Pancreas (tissue), 10 donors: ENCODE data around the gene SGMS1. TPM values are rescaled to one million over a fixed set of nuclear protein-coding genes. Genes with fewer than 3 reads are reported as not detected.

Experiments used
- ATAC-seq, 4 donors: fragments of 200-7000 bp; cut with Tn5 transposase; one replicate each; pipeline versions ENCODE4 v1.8.0 to v1.9.1; 2020; ENCODE audit warnings: mild to moderate bottlenecking in 4 of 4, moderate library complexity in 4 of 4
- DNase-seq, 6 donors: peaks; one replicate each; pipeline ENCODE4 v3.0.0-alpha.2; 2020
- FAIRE-seq: peaks from 2 replicates; lab custom pipeline; 2012; peaks lifted over from hg19 to GRCh38; lab: Jason Lieb, UNC
- H3K27ac ChIP-seq, 4 donors: fragments of 200-600 bp; sonication (generic); 1 replicate in 3 of 4; 2 replicates in 1 of 4; pipeline versions ENCODE4 v1.5.0 to v1.8.0; 2020
- H3K27me3 ChIP-seq, 4 donors: fragments of 200-600 bp; one replicate each; pipeline ENCODE4 v1.8.0; 2021
- H3K36me3 ChIP-seq, 3 donors: fragments of 200-600 bp; sonication (generic) in 1 of 3; one replicate each; pipeline versions ENCODE4 v1.5.0 to v1.8.0; 2020 to 2021
- H3K4me1 ChIP-seq, 3 donors: fragments of 200-600 bp; one replicate each; pipeline ENCODE4 v1.8.0; 2021
- H3K4me3 ChIP-seq, 4 donors: fragments of 200-600 bp; sonication (generic) in 2 of 4; one replicate each; pipeline versions ENCODE4 v1.5.0 to v1.8.0; 2020 to 2021
- H3K9me3 ChIP-seq, 4 donors: fragments of 200-600 bp; one replicate each; pipeline ENCODE4 v1.8.0; 2021
- CTCF ChIP-seq, 4 donors: fragments of 200-600 bp; sonication (generic) in 3 of 4; IDR thresholded peaks; one replicate each; pipeline versions ENCODE4 v1.5.0 to v1.8.0; 2021; ENCODE audit warnings: antibody characterized with exemption in 4 of 4
- WGBS, 2 donors: extraction: QIAGEN DNeasy Blood & Tissue Kit; methylation state at CpG; one replicate each; pipeline ENCODE4 v1.1.7; 2013; 5-methylcytosine and 5-hydroxymethylcytosine counted together
- intact Hi-C, 3 donors: fragments of 100-400 bp; cut with DNase I; formaldehyde crosslinking; loops; one replicate each; pipeline versions ENCODE4 v1.11.1 to v1.14.2; 2022
- polyA plus RNA-seq, 2 donors: library from polyadenylated mRNA; stranded (reverse); fragments of 200-250 nt; gene quantifications; one replicate each; pipeline ENCODE4 v1.2.3, GENCODE V29; 2013
- total RNA-seq, 6 donors: library from RNA; stranded (reverse); fragmentation: NEBNext Ultra II Directional in 4 of 6; extraction: Animal tissue kit (Norgen Biotek cat#: 25700) in 4 of 6; gene quantifications; one replicate each; pipeline versions ENCODE4 v1.2.1 to v1.2.4, GENCODE V29; 2021 to 2023
- donor health status: healthy with polysubstance abuse.
- donor health status: DM: no; HTN: no; CAD: no; lungs with moderate emphysema.
- donor health status: DM: no; HTN: no; CAD: no.
- donor health status: control.
- donor health status: control.
- donor health status: Bipolar disorder and iron deficiency.
- donor health status: DM: yes; HTN: yes; CAD: no.
- donor health status: DM: no; HTN: no; CAD: no.
- donor health status: DM: no; HTN: no; CAD: no.
- donor health status: DM: yes; HTN: yes; CAD: no.

Gene SGMS1
- total and polyA plus RNA-seq, 8 donors, result 4.8 to 21.6 (median 13.2) TPM

DNA sequence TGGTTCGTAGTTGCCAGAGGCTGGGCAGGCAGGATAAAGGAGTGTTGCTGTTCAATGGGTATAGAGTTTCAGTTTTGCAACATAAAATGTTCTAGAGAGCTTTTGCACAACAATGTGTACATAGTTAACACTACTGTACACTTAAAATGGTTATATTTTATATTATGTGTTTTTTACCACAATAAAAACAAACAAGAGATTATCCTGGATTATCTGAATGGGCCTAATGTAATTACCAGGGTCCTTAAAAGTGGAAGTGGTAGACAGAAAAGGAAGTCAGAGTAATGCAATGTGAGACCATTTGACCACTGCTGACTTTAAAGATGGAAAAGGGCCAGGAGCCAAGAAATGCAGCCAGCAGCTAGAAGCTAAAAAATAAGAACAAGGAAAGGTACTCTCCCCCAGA, 159.7 kb downstream of the SGMS1 start:
- no peaks in the 10 kb centered on the region for H3K9me3 ChIP-seq
- DNase-seq (peak in 1 of 6 donors; percentile 29), FAIRE-seq (no peak), ATAC-seq (peak in 2 of 4 donors; percentile 18 to 44)
- TF ChIP-seq CTCF (IDR thresholded peaks at IDR 0.05), result no peak
- intact Hi-C loops, result no loop called here
- WGBS, 2 donors, result 94 to 100% methylated on average over 1 of the region's 1 CpG
- H3K36me3 ChIP-seq, result no peaks in the 10 kb centered on the region
- H3K4me3 ChIP-seq, result no peak overlapping the region
- H3K4me1 ChIP-seq, result peaks cover 0 to under 1% (median 0%) of the 10 kb centered on the region in 3 donors
- no peak overlapping the region for H3K27ac ChIP-seq
- H3K27me3 ChIP-seq, result no peaks in the 10 kb centered on the region

GRCh38 chr10:50461834-50462233, 161.9 kb downstream of the SGMS1 start:
- TF ChIP-seq CTCF (IDR thresholded peaks at IDR 0.05), result no peak
- Histone ChIP-seq H3K27ac (peak overlapping the region in 2 of 4 donors; percentile 15 to 37), H3K4me1 (no peaks in the 10 kb centered on the region), H3K9me3 (no peaks in the 10 kb centered on the region), H3K4me3 (no peak overlapping the region), H3K27me3 (no peaks in the 10 kb centered on the region), H3K36me3 (no peaks in the 10 kb centered on the region)
- 66 to 72% methylated on average over 3 of the region's 3 CpGs for WGBS, 2 donors
- FAIRE-seq, result no peak
- peak in 1 of 4 donors; percentile 62 for ATAC-seq
- DNase-seq, result no peak
- intact Hi-C loops, result no loop called here

GRCh38 chr10:50461123-50461522, 162.6 kb downstream of the SGMS1 start:
- H3K4me3 ChIP-seq, result no peak overlapping the region
- TF ChIP-seq CTCF (IDR thresholded peaks at IDR 0.05), result no peak
- no peaks in the 10 kb centered on the region for H3K27me3 ChIP-seq
- H3K27ac ChIP-seq, result peak overlapping the region in 2 of 4 donors; percentile 15 to 37
- no peaks in the 10 kb centered on the region for H3K36me3 ChIP-seq
- no peak for ATAC-seq
- no peak for FAIRE-seq
- intact Hi-C loops, result no loop called here
- no peaks in the 10 kb centered on the region for H3K9me3 ChIP-seq
- H3K4me1 ChIP-seq, result no peaks in the 10 kb centered on the region
- 91 to 92% methylated on average over 1 of the region's 1 CpG for WGBS, 2 donors
- DNase-seq, result no peak

GRCh38 chr10:50456719-50457118, 167.0 kb downstream of the SGMS1 start:
- no peak for DNase-seq
- Histone ChIP-seq H3K27ac (no peak overlapping the region), H3K4me1 (peaks cover 0 to 3% (median 0%) of the 10 kb centered on the region in 3 donors), H3K9me3 (no peaks in the 10 kb centered on the region), H3K36me3 (no peaks in the 10 kb centered on the region), H3K4me3 (no peak overlapping the region), H3K27me3 (no peaks in the 10 kb centered on the region)
- WGBS, 2 donors, result 89 to 90% methylated on average over 2 of the region's 2 CpGs
- intact Hi-C loops, result no loop called here
- no peak for TF ChIP-seq CTCF (IDR thresholded peaks at IDR 0.05)
- FAIRE-seq, result no peak
- no peak for ATAC-seq

DNA sequence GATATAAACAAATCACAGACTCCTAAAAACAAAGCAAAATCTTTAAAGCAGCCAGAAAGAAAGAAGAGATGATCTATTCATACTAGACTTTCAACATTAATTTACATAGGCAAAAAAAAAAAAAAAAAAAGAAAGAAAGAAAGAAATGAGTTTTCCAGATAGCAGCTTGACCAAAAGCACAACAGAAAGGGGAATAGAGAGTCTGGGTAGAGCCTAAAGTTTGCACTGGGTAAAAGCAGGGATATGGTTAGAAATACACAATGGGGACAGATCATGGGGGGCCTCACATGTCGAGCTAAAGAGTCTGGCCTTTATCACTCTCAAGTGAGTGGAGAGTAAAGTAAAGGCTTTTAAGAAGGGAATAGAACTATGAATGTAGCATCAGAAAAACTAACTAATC, 169.8 kb downstream of the SGMS1 start:
- Histone ChIP-seq H3K27ac (no peak overlapping the region), H3K4me3 (no peak overlapping the region), H3K27me3 (no peaks in the 10 kb centered on the region), H3K4me1 (peaks cover 0 to 3% (median 0%) of the 10 kb centered on the region in 3 donors), H3K36me3 (no peaks in the 10 kb centered on the region), H3K9me3 (no peaks in the 10 kb centered on the region)
- intact Hi-C loops, result no loop called here
- DNase-seq (no peak), ATAC-seq (no peak), FAIRE-seq (no peak)
- no peak for TF ChIP-seq CTCF (IDR thresholded peaks at IDR 0.05)
- 83 to 91% methylated on average over 1 of the region's 1 CpG for WGBS, 2 donors
